GM18498 (cell line): ENCODE measurements around the gene MRGPRE.
"Not testable (repeated sequence)": the region's sequence is repeated elsewhere in the genome, so short reads cannot be mapped to it uniquely, and the experiment has no call there.

Source experiments
- ATAC-seq: cut with Tn5 transposase; IDR thresholded peaks from one replicate; pipeline ENCODE4 v1.9.1; 2021; ENCODE audit warnings: mild to moderate bottlenecking, moderate library complexity; ENCODE audit not compliant: unreplicated experiment

Gene MRGPRE

GRCh38 chr11:3231851-3232744 is at the start of gene MRGPRE:
Gene MRGPRE, minus strand, starts transcription at chr11:3232417. Its CDS starts 3,618 bp downstream, at chr11:3228799.
- no peak for ATAC-seq

- not testable (repeated sequence) for ATAC-seq
Measured at GRCh38 chr11:3281146-3281545, 48.9 kb upstream of the MRGPRE start.

- not testable (repeated sequence) for ATAC-seq
Measured at GRCh38 chr11:3280662-3281061, 48.4 kb upstream of the MRGPRE start.

GRCh38 chr11:3278922-3279321 is 46.7 kb upstream of the MRGPRE start:
- not testable (repeated sequence) for ATAC-seq

GRCh38 chr11:3273629-3274028 is 41.4 kb upstream of the MRGPRE start:
- not testable (repeated sequence) for ATAC-seq

GRCh38 chr11:3262548-3262947 is 30.3 kb upstream of the MRGPRE start:
- not testable (repeated sequence) for ATAC-seq

GRCh38 chr11:3261831-3262230 is 29.6 kb upstream of the MRGPRE start:
- not testable (repeated sequence) for ATAC-seq

- not testable (repeated sequence) for ATAC-seq
Measured at GRCh38 chr11:3257509-3257908, 25.3 kb upstream of the MRGPRE start.

GRCh38 chr11:3255241-3255640 is 23.0 kb upstream of the MRGPRE start:
- not testable (repeated sequence) for ATAC-seq

GRCh38 chr11:3254773-3255172 is 22.6 kb upstream of the MRGPRE start:
- not testable (repeated sequence) for ATAC-seq

- ATAC-seq = no peak
Measured at GRCh38 chr11:3245071-3245470, 12.9 kb upstream of the MRGPRE start.

GRCh38 chr11:3243880-3244279 is 11.7 kb upstream of the MRGPRE start:
- ATAC-seq = no peak

- no peak for ATAC-seq
Measured at GRCh38 chr11:3237119-3237518, 4.9 kb upstream of the MRGPRE start.

- no peak for ATAC-seq
Measured at GRCh38 chr11:3234846-3235245, 2.6 kb upstream of the MRGPRE start.

GRCh38 chr11:3232956-3233355 is 739 bp upstream of the MRGPRE start:
- ATAC-seq = no peak

- ATAC-seq = no peak
Measured at GRCh38 chr11:3231550-3231850, 717 bp downstream of the MRGPRE start.

- no peak for ATAC-seq
Measured at GRCh38 chr11:3230636-3231549, 1.3 kb downstream of the MRGPRE start.

GRCh38 chr11:3229673-3230630 is 2.3 kb downstream of the MRGPRE start:
- ATAC-seq = no peak

- ATAC-seq = no peak
Measured at GRCh38 chr11:3228445-3228829, 3.8 kb downstream of the MRGPRE start.

GRCh38 chr11:3227568-3228444 is 4.4 kb downstream of the MRGPRE start:
- no peak for ATAC-seq
